OCI-LY3 (cell line): Measurements from ENCODE around the gene RPL15.

Source experiments
- EZH2phosphoT487 ChIP-seq: fragments of 200-600 bp; shearing (Covaris generic); IDR thresholded peaks from 2 replicates; pipeline ENCODE4 v1.6.1; 2018; ENCODE audit warnings: antibody characterized with exemption, mixed run types, low read depth
- TF ChIP-seq, protein P1 (sequence below): fragments of 200-600, 300-600 bp; sonication (generic); IDR thresholded peaks from 2 replicates; pipeline ENCODE4 v1.5.1; 2014; ENCODE audit warnings: antibody characterized with exemption, low read length, low read depth

DNA sequence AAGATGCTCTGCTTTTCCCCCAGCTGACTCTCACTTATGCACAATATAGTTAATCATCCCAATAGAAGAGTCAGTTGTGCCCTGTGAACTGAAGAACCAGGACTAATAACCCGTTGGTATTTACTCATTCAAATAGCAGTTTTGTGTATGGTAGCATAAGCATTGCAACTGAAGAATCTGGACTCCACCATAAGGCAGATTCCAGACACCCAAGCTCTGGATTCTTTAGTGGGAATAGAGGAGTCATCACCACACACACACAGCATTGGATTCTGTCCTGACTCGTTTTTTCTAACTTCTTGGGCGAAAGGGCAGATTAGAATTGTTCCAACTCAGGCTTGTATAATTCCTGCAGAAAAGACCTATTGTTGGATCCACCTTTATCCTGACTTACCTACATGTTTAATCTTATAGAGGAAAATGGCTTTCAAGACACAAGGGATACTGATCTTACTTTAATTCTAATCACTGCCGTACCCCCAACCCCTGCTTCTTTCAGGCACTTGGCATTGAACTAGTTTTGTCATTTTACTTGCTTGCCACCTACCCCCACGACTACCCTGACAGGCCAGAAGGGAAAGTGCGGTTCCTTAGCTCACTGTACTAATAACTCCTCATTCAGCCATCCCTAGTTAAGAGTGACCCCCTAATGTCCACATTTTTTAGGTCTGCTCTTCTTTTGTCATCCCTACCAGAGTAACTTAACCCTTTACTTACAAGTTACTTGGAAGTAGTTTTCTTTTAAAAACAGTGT, 42.4 kb upstream of the RPL15 start:
- TF ChIP-seq, protein P1, sequence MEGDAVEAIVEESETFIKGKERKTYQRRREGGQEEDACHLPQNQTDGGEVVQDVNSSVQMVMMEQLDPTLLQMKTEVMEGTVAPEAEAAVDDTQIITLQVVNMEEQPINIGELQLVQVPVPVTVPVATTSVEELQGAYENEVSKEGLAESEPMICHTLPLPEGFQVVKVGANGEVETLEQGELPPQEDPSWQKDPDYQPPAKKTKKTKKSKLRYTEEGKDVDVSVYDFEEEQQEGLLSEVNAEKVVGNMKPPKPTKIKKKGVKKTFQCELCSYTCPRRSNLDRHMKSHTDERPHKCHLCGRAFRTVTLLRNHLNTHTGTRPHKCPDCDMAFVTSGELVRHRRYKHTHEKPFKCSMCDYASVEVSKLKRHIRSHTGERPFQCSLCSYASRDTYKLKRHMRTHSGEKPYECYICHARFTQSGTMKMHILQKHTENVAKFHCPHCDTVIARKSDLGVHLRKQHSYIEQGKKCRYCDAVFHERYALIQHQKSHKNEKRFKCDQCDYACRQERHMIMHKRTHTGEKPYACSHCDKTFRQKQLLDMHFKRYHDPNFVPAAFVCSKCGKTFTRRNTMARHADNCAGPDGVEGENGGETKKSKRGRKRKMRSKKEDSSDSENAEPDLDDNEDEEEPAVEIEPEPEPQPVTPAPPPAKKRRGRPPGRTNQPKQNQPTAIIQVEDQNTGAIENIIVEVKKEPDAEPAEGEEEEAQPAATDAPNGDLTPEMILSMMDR: no peak
- no peak for TF ChIP-seq EZH2phosphoT487
